ENCODE data around the gene SLCO2B1.
A peak's percentile ranks its signal among the peaks of the same experiment; 100 is the strongest.
"Not testable (repeated sequence)": the region's sequence is repeated elsewhere in the genome, so short reads cannot be mapped to it uniquely, and the experiment has no call there.

SLCO2B1 gene, protein sequence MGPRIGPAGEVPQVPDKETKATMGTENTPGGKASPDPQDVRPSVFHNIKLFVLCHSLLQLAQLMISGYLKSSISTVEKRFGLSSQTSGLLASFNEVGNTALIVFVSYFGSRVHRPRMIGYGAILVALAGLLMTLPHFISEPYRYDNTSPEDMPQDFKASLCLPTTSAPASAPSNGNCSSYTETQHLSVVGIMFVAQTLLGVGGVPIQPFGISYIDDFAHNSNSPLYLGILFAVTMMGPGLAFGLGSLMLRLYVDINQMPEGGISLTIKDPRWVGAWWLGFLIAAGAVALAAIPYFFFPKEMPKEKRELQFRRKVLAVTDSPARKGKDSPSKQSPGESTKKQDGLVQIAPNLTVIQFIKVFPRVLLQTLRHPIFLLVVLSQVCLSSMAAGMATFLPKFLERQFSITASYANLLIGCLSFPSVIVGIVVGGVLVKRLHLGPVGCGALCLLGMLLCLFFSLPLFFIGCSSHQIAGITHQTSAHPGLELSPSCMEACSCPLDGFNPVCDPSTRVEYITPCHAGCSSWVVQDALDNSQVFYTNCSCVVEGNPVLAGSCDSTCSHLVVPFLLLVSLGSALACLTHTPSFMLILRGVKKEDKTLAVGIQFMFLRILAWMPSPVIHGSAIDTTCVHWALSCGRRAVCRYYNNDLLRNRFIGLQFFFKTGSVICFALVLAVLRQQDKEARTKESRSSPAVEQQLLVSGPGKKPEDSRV

DNA sequence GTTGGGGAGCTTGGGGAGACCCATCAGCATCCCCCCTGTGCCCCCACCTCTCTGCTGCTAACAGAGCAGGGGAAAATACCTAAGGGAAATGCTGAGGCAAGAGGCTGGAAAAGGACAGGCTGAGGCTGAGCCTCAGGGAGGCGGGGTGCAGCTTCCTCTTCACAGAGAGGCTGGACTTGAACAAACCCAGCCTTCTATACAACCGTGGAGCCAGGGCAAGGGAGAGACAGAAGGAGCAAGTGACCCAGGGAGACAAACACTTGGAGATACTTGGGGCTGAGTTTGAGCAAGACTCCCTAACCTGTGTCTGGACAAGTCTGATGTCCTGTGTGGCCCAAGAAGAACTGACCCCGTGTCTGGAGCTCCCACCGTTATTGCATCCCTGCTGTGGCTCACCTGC lies at the start of gene SLCO2B1:
Gene SLCO2B1, plus strand, starts transcription at position 229 of the 400 bp plus-strand sequence. CDS start 275 bp downstream, outside the sequence.
- DNase-seq (ENCODE audit: low read depth in 3 of 3) = no peak

DNA sequence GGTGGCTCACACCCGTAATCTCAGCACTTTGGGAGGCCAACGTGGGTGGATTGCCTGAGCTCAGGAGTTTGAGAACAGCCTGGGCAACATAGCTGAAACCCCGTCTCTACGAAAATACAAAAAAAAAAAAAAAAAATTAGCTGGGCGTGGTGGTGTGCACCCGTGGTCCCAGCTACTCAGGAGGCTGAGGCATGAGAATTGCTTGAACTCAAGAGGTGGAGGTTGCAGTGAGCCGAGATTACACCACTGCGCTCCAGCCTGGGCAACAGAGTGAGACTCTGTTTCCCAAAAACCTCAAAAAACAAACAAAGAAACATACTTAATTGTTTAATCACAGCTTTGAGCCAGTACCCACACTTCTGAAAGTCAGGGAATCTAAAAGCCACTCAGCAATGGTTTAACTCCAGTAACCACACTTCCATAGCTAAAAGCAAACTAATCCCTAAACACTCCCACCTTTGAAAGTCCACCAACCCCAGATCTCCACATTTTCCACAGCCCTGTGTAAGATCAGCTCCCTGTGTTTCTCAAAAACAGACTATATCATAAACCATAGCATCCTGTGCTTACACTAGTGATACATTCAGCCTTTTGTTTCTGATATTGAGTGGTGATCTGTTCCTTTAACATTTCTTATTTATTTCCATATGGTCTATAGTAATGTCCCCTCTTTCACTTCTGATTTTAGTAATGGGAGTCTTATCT lies 49.3 kb upstream of the SLCO2B1 start:
- no peak for DNase-seq (ENCODE audit: low read depth in 3 of 3)

GRCh38 chr11:75103380-75104026 lies 47.4 kb upstream of the SLCO2B1 start:
- DNase-seq (ENCODE audit: low read depth in 3 of 3) = no peak

GRCh38 chr11:75105462-75105925 lies 45.4 kb upstream of the SLCO2B1 start:
- no peak for DNase-seq (ENCODE audit: low read depth in 3 of 3)

DNA sequence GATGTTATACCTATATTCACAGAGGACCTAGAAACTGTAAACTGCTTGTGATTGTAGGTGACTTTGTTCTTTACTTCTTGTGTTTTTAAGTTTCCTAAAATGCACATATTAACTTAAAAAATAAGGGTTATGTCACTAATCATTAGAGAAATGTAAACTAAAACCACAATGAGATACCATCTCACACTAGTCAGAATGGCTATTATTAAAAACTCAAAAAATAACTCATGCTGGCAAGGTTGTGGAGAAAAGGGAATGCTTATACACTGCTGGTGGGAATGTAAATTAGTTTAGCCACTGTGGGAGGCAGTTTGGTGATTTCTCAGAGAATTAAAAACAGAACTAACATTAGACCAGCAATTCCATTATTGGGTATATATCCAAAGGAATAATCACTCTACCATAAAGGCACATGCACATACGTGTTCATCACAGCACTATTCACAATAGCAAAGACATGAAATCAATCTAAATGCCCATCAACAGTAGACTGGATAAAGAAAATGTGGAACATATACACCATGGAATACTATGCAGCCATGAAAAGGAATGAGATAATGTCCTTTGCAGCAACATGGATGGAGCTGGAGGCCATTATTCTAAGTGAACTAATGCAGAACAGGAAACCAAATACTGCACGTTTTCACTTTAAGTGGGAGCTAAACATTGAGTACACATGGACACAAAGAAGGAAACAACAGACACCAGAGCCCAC lies 44.8 kb upstream of the SLCO2B1 start:
- not testable (repeated sequence) for DNase-seq (ENCODE audit: low read depth in 3 of 3)

- DNase-seq (ENCODE audit: low read depth in 3 of 3) = no peak
Observed at GRCh38 chr11:75107187-75107586, 43.7 kb upstream of the SLCO2B1 start.

- no peak for DNase-seq (ENCODE audit: low read depth in 3 of 3)
Observed at GRCh38 chr11:75112200-75112599, 38.7 kb upstream of the SLCO2B1 start.

DNA sequence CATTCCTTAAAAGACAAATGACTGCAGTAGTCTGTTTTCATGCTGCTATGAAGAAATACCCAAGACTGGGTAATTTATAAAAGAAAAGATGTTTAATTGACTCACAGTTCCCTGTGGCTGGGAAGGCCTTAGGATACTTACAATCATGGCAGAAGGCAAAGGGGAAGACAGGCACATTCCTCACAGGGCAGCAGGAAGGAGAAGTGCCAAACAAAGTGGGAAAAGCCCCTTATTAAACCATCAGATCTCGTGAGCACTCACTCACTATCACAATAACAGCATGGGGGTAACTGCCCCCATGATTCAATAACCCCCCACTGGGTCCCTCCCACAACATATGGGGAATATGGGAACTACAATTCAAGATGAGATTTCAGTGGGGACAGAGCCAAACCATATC lies 37.9 kb upstream of the SLCO2B1 start:
- no peak for DNase-seq (ENCODE audit: low read depth in 3 of 3)

DNA sequence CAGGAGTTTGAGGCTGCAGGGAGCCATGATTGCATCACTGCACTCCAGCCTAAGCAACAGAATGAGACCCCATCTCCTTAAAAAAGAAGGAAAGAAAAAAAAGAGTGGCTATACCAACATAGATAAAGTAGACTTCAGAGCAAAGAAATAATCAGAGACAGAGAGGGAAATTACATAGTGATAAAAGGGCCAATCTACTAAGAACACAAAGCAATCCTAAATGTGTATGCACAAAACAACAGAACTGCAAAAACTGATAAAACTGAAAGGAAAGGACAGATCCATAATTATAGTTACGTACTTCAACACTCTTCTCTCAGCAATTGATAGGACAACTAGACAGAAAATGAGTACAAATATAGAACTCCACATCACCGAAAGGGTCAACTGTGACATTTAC lies 36.4 kb upstream of the SLCO2B1 start:
- DNase-seq (ENCODE audit: low read depth in 3 of 3) = no peak

DNA sequence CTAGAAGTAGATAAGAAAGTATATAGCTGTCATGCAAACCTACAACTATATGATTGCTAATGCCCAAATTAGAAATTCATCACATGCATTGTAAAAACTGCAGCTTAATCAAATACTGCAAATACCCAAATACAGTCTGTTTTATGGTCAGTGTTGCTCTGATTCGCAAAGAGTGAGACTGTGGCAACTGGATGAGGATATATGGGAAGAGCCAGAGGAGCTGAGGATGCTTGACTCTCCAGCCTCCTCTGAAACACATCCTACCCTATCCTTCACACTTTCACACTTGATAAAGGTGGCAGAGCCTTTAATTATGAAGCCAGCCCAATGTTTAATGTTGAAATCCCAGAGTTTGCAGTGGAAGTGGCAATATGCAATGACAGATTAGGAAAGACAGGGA lies 32.3 kb upstream of the SLCO2B1 start:
- DNase-seq (ENCODE audit: low read depth in 3 of 3) = no peak

- no peak for DNase-seq (ENCODE audit: low read depth in 3 of 3)
Observed at GRCh38 chr11:75126564-75126963, 24.3 kb upstream of the SLCO2B1 start.

DNA sequence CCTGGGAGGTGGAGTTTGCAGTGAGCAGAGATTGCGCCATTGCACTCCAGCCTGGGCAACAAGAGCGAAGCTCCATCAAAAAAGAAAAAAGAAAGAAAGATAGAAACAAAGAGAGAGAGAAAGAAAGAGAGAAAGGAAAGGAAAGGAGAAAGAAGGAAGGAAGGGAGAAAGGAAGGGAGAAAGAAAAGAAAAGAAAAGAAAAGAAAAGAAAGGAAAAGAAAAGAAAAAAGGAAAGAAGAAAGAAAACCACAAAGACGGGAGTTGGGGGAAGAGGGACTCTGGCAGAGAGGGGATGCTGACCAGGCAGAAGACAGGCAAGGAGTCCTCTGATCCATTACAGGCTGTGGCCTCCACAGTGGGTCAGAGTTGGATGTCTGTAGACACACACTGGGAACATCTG lies 18.8 kb upstream of the SLCO2B1 start:
- no peak for DNase-seq (ENCODE audit: low read depth in 3 of 3)

DNA sequence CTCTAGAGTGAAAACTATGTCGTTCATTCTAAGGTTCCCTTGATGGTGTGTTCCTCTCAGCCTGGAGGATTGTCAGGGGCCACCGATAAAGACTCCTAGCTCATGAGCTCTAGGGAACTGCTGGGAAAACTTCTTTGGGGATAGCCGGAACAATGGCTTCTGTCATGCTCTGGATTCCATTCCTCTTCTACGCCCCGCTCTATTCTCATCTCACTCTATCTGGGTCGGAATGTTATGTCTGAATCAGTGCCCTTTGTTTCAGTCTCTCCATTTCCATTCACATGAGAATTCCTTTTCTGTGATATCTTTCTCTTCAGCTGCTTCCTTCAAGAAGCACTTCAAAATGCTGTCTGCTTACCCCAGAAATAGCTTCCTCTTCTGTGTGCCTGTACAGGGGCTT lies 16.9 kb upstream of the SLCO2B1 start:
- DNase-seq (ENCODE audit: low read depth in 3 of 3) = no peak

DNA sequence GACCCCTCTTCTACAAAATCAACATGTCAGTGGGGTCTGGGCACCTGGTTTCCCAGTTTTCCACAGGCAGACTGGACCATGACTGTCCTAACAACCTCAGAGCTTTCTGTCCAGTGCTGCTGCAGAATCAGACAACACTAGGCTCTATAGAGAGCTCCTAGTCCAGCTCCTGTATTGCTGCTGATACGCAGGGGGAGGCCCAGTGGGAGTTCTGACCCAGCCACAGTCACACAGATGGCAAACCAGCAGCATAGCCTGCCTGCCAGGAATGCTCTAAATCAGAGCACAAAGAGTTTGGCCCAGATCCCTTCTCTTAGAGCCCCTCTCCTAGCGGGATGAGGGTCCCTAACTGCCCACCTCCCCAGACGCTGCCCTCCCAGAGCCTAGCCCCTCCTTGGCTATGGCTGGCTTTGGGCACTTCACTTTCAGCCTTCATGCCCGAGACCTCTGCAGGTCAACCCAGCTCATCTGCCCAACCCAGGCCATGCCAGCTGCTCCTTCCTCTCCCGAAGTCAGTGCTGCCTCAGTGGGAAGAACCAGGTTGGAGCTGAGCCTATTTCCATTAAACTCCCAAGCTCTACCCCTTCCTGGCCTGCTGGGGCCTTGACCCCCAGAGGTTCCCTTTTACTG lies 15.8 kb upstream of the SLCO2B1 start:
- no peak for DNase-seq (ENCODE audit: low read depth in 3 of 3)

DNA sequence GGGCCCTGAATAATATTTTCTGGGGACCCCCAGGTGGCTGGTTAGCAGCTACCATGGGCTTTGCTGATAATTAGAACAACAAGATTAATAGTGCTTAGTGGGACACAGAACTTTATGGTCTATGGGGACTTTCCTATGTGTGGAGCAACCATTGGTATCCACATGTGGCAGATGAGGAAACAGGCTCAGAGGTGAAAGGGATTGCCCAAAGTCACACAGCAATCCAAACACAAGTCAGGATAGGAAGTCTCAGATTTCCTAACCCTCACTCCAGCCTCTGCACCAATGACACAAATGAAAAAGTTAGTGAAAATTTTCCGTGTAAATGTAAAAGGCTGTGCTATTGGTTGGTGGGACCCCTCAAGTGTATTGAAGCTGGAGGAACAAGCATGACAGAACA lies 15.3 kb upstream of the SLCO2B1 start:
- no peak for DNase-seq (ENCODE audit: low read depth in 3 of 3)

DNA sequence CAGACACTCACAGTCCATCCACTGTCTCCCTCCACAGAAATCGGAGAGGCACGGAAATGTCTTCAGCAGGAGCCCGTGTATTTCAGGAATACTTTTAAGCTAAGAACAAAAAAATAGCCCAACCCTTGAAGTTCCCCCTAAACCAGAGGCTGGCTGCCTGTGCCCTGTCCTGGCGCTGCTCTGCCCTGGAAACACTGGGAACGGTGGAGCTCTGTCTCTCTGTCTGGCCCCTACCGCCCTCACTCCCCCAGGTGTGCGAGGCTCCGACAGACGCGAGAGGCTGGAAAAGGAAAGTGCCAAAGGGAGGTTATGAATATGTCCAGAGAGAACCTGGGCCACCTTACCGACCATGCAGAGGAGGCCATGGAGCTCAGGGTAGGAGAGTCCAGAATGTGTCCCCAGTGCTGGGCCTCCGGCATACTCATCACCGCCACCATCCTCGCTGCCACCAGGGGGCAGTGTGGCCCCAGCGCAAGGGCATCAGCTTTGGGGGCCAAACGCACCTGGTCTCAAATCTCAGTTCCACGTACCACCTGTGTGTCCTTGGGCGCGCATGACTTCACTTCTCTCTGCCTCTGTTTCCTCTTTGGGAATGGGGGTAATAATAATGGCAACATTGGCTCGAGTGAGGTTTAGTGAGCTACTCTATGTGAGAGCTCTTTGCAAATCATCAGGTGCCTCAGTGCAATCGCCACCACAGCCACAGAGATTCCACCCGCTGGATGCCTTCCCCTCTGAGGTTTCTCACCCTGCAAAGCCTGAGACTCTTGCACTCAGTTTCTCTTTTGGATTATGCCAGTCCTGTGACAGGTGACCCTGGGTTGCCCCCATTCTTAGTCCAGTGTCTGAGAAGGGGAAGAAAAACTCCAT lies 10.4 kb upstream of the SLCO2B1 start:
- peak; percentile 57 to 74 (median 66) for DNase-seq (ENCODE audit: low read depth in 3 of 3)

- DNase-seq (ENCODE audit: low read depth in 3 of 3) = no peak
Observed at GRCh38 chr11:75141166-75141565, 9.7 kb upstream of the SLCO2B1 start.

DNA sequence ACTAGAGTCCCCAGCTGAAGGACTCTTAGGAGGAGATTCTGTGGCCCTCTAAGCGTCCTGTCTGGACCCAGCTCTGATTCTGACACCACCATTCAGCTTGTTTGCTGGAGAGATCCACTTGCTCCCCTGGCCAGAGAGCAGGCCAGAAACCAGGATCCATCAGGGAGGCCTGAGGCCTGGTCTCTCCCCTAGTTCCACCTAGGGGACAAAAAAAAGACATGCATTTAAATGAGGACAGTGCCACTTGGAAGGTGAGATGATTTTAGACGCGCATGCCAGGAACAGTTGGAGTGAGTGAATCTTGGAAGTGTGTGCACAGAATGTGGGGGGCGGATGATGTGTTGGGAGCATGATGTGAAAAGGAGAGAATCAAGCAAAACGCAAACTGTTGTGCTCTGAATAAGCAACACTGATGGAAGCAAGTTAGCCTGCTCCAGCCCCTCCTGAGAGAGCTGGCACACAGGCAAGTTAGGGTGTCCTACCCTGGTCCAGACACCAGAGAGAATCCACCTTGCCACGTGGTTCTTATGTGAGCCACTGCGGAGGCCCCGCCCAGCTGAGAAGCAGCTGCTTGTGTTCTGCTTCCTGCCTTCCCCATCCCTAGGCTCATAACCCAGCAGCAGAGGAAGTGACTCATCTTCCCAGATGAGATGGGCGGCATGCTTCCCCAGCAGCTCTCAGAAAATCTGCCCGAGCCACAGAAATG lies 8.0 kb upstream of the SLCO2B1 start:
- peak; percentile 52 to 79 (median 56) for DNase-seq (ENCODE audit: low read depth in 3 of 3)

DNA sequence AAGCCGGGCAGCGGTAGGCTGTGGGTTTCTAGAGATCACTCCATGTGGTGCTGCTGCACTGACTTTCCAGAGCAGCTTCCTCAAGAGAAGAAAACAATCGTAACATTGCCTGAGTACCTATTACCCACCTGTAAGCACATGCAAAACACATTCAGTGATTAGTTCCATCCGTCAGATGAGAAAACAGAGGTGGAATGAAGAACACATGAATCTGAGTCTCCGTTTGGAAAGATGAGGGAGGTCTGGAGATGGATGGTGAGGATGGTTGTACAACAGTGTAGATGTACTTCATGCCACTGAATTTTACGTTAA lies 7.5 kb upstream of the SLCO2B1 start:
- DNase-seq (ENCODE audit: low read depth in 3 of 3) = no peak

DNA sequence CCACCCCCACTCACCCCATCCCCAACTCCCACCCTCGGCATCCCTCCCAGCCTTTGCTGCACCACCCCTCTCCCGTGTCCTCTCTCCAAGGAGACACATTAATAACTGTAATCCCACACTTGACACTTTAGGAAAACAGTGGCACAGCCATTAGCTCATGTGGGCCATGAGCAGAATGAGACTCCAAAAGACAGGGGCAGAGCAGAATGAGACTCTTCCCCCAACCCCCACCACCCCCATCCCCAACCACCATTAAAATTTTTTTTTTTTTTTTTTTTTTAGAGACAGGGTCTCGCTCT lies 6.2 kb upstream of the SLCO2B1 start:
- no peak for DNase-seq (ENCODE audit: low read depth in 3 of 3)

Measured in stimulated activated CD4-positive, alpha-beta T cell treated with anti-CD3 and anti-CD28 coated beads, TNF-alpha, amount 100 ng/mL, for 24 hours (primary cell).